ENCODE results near the gene CRADD. TPM values are rescaled to one million over a fixed set of nuclear protein-coding genes. Genes with fewer than 3 reads are reported as not detected.

CRADD gene
- 10 to 100 TPM; 16.1 to 43.3 (median 26.5) TPM for total RNA-seq

- WGBS, 2 donors, result 0% methylated on average over 36 to 41 of the region's 41 CpGs
- intact Hi-C loops (cut with DNase I; ENCODE audit: low total_unique reads), result no loop called here
- peak within 1 kb of the TSS; percentile 55 for H3K4me3 ChIP-seq (ENCODE audit: low read depth, poor library complexity, severe bottlenecking)
- peak in 1 of 2 donors; percentile 10 for TF ChIP-seq POLR2A (IDR thresholded peaks at IDR 0.05)
- TF ChIP-seq CTCF (IDR thresholded peaks at IDR 0.05), result no peak
- peak; percentile 89 to 94 for DNase-seq (ENCODE audit: low spot score in 2 of 2)
Observed at GRCh38 chr12:93677195-93678064, at the start of gene CRADD. TSS of gene CRADD (plus strand) at chr12:93677375.

GRCh38 chr12:93632383-93632782 is 44.8 kb upstream of the CRADD start:
- DNase-seq (ENCODE audit: low spot score in 2 of 2), result no peak
- H3K4me3 ChIP-seq (ENCODE audit: low read depth, poor library complexity, severe bottlenecking), result no peak overlapping the region
- no peak for TF ChIP-seq CTCF (IDR thresholded peaks at IDR 0.05)
- TF ChIP-seq POLR2A (IDR thresholded peaks at IDR 0.05), result no peak
- intact Hi-C loops (cut with DNase I; ENCODE audit: low total_unique reads), result no loop called here
- WGBS, 2 donors, result 91 to 100% methylated on average over 1 of the region's 1 CpG

DNA sequence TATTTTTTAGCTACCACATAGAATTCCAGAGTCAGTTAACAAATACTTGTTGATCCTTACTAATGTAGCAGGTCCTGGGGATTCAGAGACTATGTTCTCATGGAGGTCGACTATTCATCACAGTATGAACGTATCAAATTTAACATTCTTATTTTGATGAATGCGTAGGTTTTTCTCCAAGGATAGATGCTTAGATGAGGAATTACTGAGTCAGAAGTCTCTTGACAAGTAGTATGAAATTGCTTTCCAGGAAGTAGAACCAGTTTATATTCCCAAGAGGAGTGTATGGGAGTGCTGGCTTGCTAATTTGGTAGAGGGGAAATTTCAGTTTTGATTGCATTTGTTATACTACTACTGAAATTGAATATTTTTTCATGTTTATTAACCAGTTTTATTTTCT is 42.8 kb upstream of the CRADD start:
- no peak overlapping the region for H3K4me3 ChIP-seq (ENCODE audit: low read depth, poor library complexity, severe bottlenecking)
- 70 to 76% methylated on average over 3 of the region's 3 CpGs for whole genome bisulfite sequencing, 2 donors
- intact Hi-C loops (cut with DNase I; ENCODE audit: low total_unique reads), result no loop called here
- no peak for DNase-seq (ENCODE audit: low spot score in 2 of 2)
- TF ChIP-seq POLR2A (IDR thresholded peaks at IDR 0.05) (no peak), CTCF (IDR thresholded peaks at IDR 0.05) (no peak)

GRCh38 chr12:93636708-93637107 is 40.5 kb upstream of the CRADD start:
- WGBS, 2 donors, result 77 to 82% methylated on average over 2 of the region's 2 CpGs
- no peak for TF ChIP-seq CTCF (IDR thresholded peaks at IDR 0.05)
- TF ChIP-seq POLR2A (IDR thresholded peaks at IDR 0.05), result no peak
- intact Hi-C loops (cut with DNase I; ENCODE audit: low total_unique reads), result no loop called here
- H3K4me3 ChIP-seq (ENCODE audit: low read depth, poor library complexity, severe bottlenecking), result no peak overlapping the region
- DNase-seq (ENCODE audit: low spot score in 2 of 2), result no peak

GRCh38 chr12:93638095-93638494 is 39.1 kb upstream of the CRADD start:
- no peak overlapping the region for H3K4me3 ChIP-seq (ENCODE audit: low read depth, poor library complexity, severe bottlenecking)
- DNase-seq (ENCODE audit: low spot score in 2 of 2), result no peak
- WGBS, 2 donors, result 79 to 81% methylated on average over 2 of the region's 2 CpGs
- TF ChIP-seq CTCF (IDR thresholded peaks at IDR 0.05) (no peak), POLR2A (IDR thresholded peaks at IDR 0.05) (no peak)
- intact Hi-C loops (cut with DNase I; ENCODE audit: low total_unique reads), result no loop called here
